Esophagus squamous epithelium (tissue), 4 donors: Measurements from ENCODE around the gene RAB3GAP1.

ENCODE experiments used
- POLR2A ChIP-seq, 4 donors: fragments of 450-650 bp; IDR thresholded peaks; one replicate each; pipeline ENCODE4 v1.6.1; 2017; ENCODE audit warnings: antibody characterized with exemption in 4 of 4, mild to moderate bottlenecking in 4 of 4, moderate library complexity in 3 of 4
- TF ChIP-seq, protein P1 (sequence below), 6 experiments: fragments of 450-650 bp in 4 of 6; fragments of 200-600 bp in 2 of 6; sonication (generic) in 2 of 6; IDR thresholded peaks; one replicate each; pipeline ENCODE4 v1.5.1; 2016 to 2019; ENCODE audit warnings: antibody characterized with exemption in 6 of 6, mild to moderate bottlenecking in 4 of 6, moderate library complexity in 4 of 6

DNA sequence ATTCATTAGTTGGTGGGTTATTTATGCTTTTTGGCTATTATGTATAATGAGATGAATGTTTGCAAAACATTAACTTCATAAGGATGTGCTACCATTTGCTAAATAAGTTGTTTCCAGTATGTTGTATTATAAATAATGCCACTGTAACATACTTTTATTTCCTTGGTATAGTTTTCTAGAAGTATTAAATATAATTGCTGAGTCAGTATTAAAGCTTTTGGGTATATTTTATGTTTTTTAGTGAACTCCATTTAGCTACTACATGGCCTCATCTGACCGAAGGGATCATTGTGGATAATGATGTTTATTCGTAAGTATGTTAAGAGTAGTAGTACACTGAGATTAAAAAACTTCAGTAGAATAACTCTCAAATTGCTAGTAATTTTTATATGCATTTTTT, 73.8 kb downstream of the RAB3GAP1 start:
- TF ChIP-seq, protein P1, sequence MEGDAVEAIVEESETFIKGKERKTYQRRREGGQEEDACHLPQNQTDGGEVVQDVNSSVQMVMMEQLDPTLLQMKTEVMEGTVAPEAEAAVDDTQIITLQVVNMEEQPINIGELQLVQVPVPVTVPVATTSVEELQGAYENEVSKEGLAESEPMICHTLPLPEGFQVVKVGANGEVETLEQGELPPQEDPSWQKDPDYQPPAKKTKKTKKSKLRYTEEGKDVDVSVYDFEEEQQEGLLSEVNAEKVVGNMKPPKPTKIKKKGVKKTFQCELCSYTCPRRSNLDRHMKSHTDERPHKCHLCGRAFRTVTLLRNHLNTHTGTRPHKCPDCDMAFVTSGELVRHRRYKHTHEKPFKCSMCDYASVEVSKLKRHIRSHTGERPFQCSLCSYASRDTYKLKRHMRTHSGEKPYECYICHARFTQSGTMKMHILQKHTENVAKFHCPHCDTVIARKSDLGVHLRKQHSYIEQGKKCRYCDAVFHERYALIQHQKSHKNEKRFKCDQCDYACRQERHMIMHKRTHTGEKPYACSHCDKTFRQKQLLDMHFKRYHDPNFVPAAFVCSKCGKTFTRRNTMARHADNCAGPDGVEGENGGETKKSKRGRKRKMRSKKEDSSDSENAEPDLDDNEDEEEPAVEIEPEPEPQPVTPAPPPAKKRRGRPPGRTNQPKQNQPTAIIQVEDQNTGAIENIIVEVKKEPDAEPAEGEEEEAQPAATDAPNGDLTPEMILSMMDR (IDR thresholded peaks at IDR 0.05): no peak
- TF ChIP-seq POLR2A (IDR thresholded peaks at IDR 0.05): no peak
